Activated T-cell treated with anti-CD3 and anti-CD28 coated beads, Interleukin-2, amount 50 U/mL, for 24 hours (primary cell): ENCODE results near the gene ADD3.

Experiments used
- DNase-seq: peaks from one replicate; pipeline ENCODE4 v3.0.0-alpha.2; 2020
- H3K27ac Mint-ChIP-seq: 2 replicates; pipeline ENCODE4 v1.8.0; 2020; ENCODE audit warnings: mild to moderate bottlenecking, mixed read lengths
- H3K27me3 Mint-ChIP-seq: 2 replicates; pipeline ENCODE4 v1.8.0; 2020; ENCODE audit warnings: mixed read lengths
- H3K36me3 Mint-ChIP-seq: 2 replicates; pipeline ENCODE4 v1.8.0; 2020; ENCODE audit warnings: low read depth, mixed read lengths
- H3K4me1 Mint-ChIP-seq: 2 replicates; pipeline ENCODE4 v1.8.0; 2020; ENCODE audit warnings: low read depth, mixed read lengths
- H3K4me3 Mint-ChIP-seq: 2 replicates; pipeline ENCODE4 v1.8.0; 2020; ENCODE audit warnings: mild to moderate bottlenecking, moderate library complexity, mixed read lengths
- H3K9me3 Mint-ChIP-seq: 2 replicates; pipeline ENCODE4 v1.8.0; 2020; ENCODE audit warnings: mixed read lengths

Gene ADD3

GRCh38 chr10:110158051-110159005 lies 150.5 kb downstream of the ADD3 start:
- no peak overlapping the region for H3K4me3 Mint-ChIP-seq
- no peak overlapping the region for H3K27ac Mint-ChIP-seq
- peak; percentile 16 for DNase-seq
- no peaks in the 10 kb centered on the region for H3K36me3 Mint-ChIP-seq
- no peaks in the 10 kb centered on the region for H3K9me3 Mint-ChIP-seq
- peaks cover 92% of the 10 kb centered on the region for H3K27me3 Mint-ChIP-seq
- peaks cover 17% of the 10 kb centered on the region for H3K4me1 Mint-ChIP-seq

GRCh38 chr10:110160081-110160480 lies 152.3 kb downstream of the ADD3 start:
- Mint-ChIP-seq H3K36me3 (no peaks in the 10 kb centered on the region), H3K4me3 (no peak overlapping the region), H3K9me3 (no peaks in the 10 kb centered on the region), H3K27me3 (peaks cover 88% of the 10 kb centered on the region), H3K4me1 (peaks cover 18% of the 10 kb centered on the region), H3K27ac (no peak overlapping the region)
- peak; percentile 5 for DNase-seq

GRCh38 chr10:110160522-110160921 lies 152.7 kb downstream of the ADD3 start:
- no peaks in the 10 kb centered on the region for H3K9me3 Mint-ChIP-seq
- no peaks in the 10 kb centered on the region for H3K36me3 Mint-ChIP-seq
- H3K27me3 Mint-ChIP-seq: peaks cover 89% of the 10 kb centered on the region
- no peak overlapping the region for H3K4me3 Mint-ChIP-seq
- no peak for DNase-seq
- H3K4me1 Mint-ChIP-seq: peaks cover 23% of the 10 kb centered on the region
- no peak overlapping the region for H3K27ac Mint-ChIP-seq

GRCh38 chr10:110162741-110163145 lies 155.0 kb downstream of the ADD3 start:
- Mint-ChIP-seq H3K27me3 (peaks cover 88% of the 10 kb centered on the region), H3K36me3 (no peaks in the 10 kb centered on the region), H3K4me1 (peaks cover 11% of the 10 kb centered on the region), H3K4me3 (no peak overlapping the region), H3K27ac (no peak overlapping the region), H3K9me3 (no peaks in the 10 kb centered on the region)
- DNase-seq: no peak

- no peak overlapping the region for H3K4me3 Mint-ChIP-seq
- H3K27me3 Mint-ChIP-seq: peaks cover 88% of the 10 kb centered on the region
- H3K36me3 Mint-ChIP-seq: no peaks in the 10 kb centered on the region
- no peak overlapping the region for H3K27ac Mint-ChIP-seq
- no peak for DNase-seq
- H3K4me1 Mint-ChIP-seq: peaks cover 15% of the 10 kb centered on the region
- H3K9me3 Mint-ChIP-seq: no peaks in the 10 kb centered on the region
Observed at GRCh38 chr10:110163192-110163773, 155.5 kb downstream of the ADD3 start.

- H3K36me3 Mint-ChIP-seq: no peaks in the 10 kb centered on the region
- no peak overlapping the region for H3K4me3 Mint-ChIP-seq
- H3K4me1 Mint-ChIP-seq: peaks cover 20% of the 10 kb centered on the region
- no peak for DNase-seq
- peaks cover 88% of the 10 kb centered on the region for H3K27me3 Mint-ChIP-seq
- no peaks in the 10 kb centered on the region for H3K9me3 Mint-ChIP-seq
- H3K27ac Mint-ChIP-seq: no peak overlapping the region
Observed at GRCh38 chr10:110163841-110164240, 156.1 kb downstream of the ADD3 start.

- no peak overlapping the region for H3K27ac Mint-ChIP-seq
- peaks cover 89% of the 10 kb centered on the region for H3K27me3 Mint-ChIP-seq
- no peak overlapping the region for H3K4me3 Mint-ChIP-seq
- H3K4me1 Mint-ChIP-seq: peaks cover 25% of the 10 kb centered on the region
- no peaks in the 10 kb centered on the region for H3K36me3 Mint-ChIP-seq
- no peak for DNase-seq
- H3K9me3 Mint-ChIP-seq: no peaks in the 10 kb centered on the region
Observed at GRCh38 chr10:110165239-110165638, 157.5 kb downstream of the ADD3 start.

GRCh38 chr10:110167149-110167548 lies 159.4 kb downstream of the ADD3 start:
- Mint-ChIP-seq H3K27ac (no peak overlapping the region), H3K9me3 (no peaks in the 10 kb centered on the region), H3K4me3 (no peak overlapping the region), H3K4me1 (peaks cover 32% of the 10 kb centered on the region), H3K36me3 (no peaks in the 10 kb centered on the region), H3K27me3 (peaks cover 86% of the 10 kb centered on the region)
- DNase-seq: no peak

- no peak for DNase-seq
- Mint-ChIP-seq H3K36me3 (no peaks in the 10 kb centered on the region), H3K27me3 (peaks cover 77% of the 10 kb centered on the region), H3K27ac (no peak overlapping the region), H3K4me1 (peaks cover 32% of the 10 kb centered on the region), H3K9me3 (no peaks in the 10 kb centered on the region), H3K4me3 (no peak overlapping the region)
Observed at GRCh38 chr10:110168601-110169481, 161.1 kb downstream of the ADD3 start.

- peaks cover 74% of the 10 kb centered on the region for H3K27me3 Mint-ChIP-seq
- DNase-seq: no peak
- no peaks in the 10 kb centered on the region for H3K9me3 Mint-ChIP-seq
- no peaks in the 10 kb centered on the region for H3K36me3 Mint-ChIP-seq
- H3K27ac Mint-ChIP-seq: no peak overlapping the region
- peaks cover 32% of the 10 kb centered on the region for H3K4me1 Mint-ChIP-seq
- no peak overlapping the region for H3K4me3 Mint-ChIP-seq
Observed at GRCh38 chr10:110169586-110169985, 161.8 kb downstream of the ADD3 start.

GRCh38 chr10:110170142-110170971 lies 162.6 kb downstream of the ADD3 start:
- no peaks in the 10 kb centered on the region for H3K9me3 Mint-ChIP-seq
- H3K36me3 Mint-ChIP-seq: no peaks in the 10 kb centered on the region
- H3K27ac Mint-ChIP-seq: no peak overlapping the region
- H3K4me1 Mint-ChIP-seq: peaks cover 28% of the 10 kb centered on the region
- H3K4me3 Mint-ChIP-seq: no peak overlapping the region
- DNase-seq: no peak
- peaks cover 75% of the 10 kb centered on the region for H3K27me3 Mint-ChIP-seq

- Mint-ChIP-seq H3K27ac (no peak overlapping the region), H3K36me3 (no peaks in the 10 kb centered on the region), H3K27me3 (peaks cover 75% of the 10 kb centered on the region), H3K9me3 (no peaks in the 10 kb centered on the region), H3K4me3 (no peak overlapping the region), H3K4me1 (peaks cover 21% of the 10 kb centered on the region)
- DNase-seq: no peak
Observed at GRCh38 chr10:110171032-110171431, 163.2 kb downstream of the ADD3 start.

- Mint-ChIP-seq H3K36me3 (no peaks in the 10 kb centered on the region), H3K4me3 (no peak overlapping the region), H3K9me3 (no peaks in the 10 kb centered on the region), H3K27me3 (peaks cover 75% of the 10 kb centered on the region), H3K27ac (no peak overlapping the region), H3K4me1 (peaks cover 24% of the 10 kb centered on the region)
- no peak for DNase-seq
Observed at GRCh38 chr10:110172155-110172554, 164.4 kb downstream of the ADD3 start.

- no peak for DNase-seq
- Mint-ChIP-seq H3K4me3 (no peak overlapping the region), H3K4me1 (peaks cover 13% of the 10 kb centered on the region), H3K27me3 (peaks cover 71% of the 10 kb centered on the region), H3K36me3 (no peaks in the 10 kb centered on the region), H3K27ac (no peak overlapping the region), H3K9me3 (no peaks in the 10 kb centered on the region)
Observed at GRCh38 chr10:110174201-110174600, 166.4 kb downstream of the ADD3 start.
